ENCODE data around the gene KCNJ10.

Gene KCNJ10

DNA sequence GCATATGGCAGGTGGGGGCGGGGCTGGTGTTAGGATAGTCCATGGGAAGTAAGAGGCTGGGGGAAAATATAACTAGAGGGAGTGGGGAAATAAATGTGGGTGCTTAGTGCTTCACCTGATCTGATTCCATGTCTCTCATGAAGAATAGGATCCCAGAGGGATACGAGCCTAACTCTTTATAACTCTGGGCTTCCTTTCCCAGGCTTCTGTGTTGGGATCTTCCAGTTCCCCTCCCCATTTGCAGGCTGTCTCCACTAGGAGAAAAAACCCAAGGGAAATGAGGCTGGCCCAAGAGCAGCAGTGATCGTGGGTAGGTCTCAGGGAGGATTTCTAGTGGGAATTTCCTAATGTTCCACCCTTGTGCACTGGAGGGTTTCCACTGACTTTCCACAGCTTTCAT lies 13.0 kb upstream of the KCNJ10 start:
- DNase-seq, result no peak

GRCh38 chr1:160082487-160082886 lies 12.5 kb upstream of the KCNJ10 start:
- DNase-seq, result no peak

GRCh38 chr1:160081261-160081936 lies 11.4 kb upstream of the KCNJ10 start, which contains the start of gene KCNJ9:
Gene KCNJ9, plus strand, starts transcription at chr1:160081538. Its CDS starts 2,493 bp downstream, at chr1:160084031.
- no peak for DNase-seq

DNA sequence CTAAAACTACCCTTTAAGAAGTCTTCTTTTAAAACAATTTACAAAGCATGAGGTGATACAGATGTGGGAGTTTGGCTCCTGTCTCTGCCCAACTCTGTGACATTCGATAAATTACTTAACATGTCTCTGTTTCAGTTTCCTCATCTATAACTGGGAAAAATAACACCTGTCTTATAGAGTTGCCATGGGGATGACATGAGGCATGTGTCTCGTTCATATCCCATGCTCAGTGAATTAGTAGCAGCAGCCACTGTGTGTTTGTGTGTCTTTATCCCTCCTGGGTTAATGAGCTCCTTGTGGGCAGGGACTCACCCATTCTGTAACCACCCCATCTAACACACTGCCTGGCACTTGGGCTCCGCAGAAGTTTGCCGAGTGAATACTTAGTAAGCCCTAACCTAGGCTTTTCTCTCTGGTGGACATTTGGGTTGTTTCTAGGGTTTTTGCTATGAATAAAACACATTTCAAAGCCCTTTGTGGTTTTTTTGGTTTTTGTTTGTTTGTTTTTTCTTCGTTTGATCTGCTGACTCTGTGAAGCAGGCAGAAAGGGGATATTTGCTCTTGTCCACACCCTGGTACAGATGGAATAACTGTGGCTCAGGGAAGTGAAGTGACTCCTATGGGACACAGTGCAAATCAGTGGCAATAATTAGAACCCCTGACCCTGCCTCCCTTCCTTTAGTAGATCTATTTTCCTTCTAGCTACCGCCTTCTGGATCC lies 10.6 kb upstream of the KCNJ10 start:
- DNase-seq, result no peak

- DNase-seq, result no peak
Observed at GRCh38 chr1:160079448-160079847, 9.5 kb upstream of the KCNJ10 start.

- DNase-seq, result peak in 1 of 2 experiments; percentile 19
Observed at GRCh38 chr1:160078512-160079195, 8.7 kb upstream of the KCNJ10 start.

GRCh38 chr1:160077486-160077885 lies 7.5 kb upstream of the KCNJ10 start:
- DNase-seq, result no peak

DNA sequence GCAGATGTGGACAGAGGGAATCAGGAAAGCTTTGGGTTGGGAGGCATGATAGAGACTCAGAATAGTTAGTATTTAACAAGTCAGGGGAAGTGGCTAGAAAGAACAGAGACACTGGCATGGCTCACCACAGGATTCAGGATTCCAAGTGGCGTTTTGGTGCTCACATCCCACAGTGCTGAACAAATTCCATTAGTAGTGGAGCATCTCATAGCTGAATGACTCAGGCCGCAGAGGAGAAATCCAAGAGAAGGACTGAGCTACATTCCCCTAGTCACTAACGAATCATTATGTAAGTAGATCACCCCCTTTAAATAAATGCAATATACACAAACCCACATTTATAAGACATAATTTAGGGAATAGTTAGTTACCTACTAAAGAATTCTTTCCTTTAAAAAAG lies 6.3 kb upstream of the KCNJ10 start:
- no peak for DNase-seq

DNA sequence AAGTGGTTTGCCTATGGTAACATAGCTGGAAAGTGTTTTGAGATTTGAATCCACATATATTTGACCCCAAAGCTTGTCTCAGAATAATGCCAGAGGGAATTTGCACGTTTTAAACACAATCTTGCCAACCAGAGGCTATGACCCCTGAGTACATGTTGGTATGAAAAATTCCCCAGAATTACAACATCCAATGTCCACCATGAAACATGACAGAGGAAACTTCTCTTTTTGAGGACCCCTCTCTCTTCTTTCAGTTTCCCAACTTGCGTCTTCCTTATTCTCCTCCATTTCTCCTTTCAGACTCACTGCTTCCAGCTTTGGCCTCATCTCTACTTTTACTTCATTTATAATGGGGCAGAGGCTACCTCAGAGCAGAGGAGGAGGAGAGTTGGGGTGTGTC lies 5.9 kb upstream of the KCNJ10 start:
- no peak for DNase-seq

GRCh38 chr1:160074865-160075264 lies 4.9 kb upstream of the KCNJ10 start:
- no peak for DNase-seq

DNA sequence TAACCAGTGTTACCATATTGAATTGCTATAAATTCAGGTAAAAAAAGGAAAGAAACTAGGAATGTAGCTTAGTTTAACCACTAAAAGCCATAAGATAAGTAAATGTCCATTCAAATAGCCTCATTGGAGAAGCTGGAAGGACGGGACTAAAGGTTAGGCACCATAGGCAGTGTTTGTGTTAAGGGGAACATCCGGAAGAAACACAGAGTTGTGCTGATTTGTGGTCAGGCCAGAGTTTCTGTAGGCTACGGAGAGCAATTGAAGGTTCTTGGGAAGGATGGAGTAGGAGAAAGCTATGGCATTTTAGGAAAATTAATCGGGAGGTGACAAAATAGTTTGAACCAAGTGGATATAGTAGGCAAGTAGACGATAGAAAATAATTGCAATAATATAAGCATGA lies 1.3 kb upstream of the KCNJ10 start:
- no peak for DNase-seq

DNA sequence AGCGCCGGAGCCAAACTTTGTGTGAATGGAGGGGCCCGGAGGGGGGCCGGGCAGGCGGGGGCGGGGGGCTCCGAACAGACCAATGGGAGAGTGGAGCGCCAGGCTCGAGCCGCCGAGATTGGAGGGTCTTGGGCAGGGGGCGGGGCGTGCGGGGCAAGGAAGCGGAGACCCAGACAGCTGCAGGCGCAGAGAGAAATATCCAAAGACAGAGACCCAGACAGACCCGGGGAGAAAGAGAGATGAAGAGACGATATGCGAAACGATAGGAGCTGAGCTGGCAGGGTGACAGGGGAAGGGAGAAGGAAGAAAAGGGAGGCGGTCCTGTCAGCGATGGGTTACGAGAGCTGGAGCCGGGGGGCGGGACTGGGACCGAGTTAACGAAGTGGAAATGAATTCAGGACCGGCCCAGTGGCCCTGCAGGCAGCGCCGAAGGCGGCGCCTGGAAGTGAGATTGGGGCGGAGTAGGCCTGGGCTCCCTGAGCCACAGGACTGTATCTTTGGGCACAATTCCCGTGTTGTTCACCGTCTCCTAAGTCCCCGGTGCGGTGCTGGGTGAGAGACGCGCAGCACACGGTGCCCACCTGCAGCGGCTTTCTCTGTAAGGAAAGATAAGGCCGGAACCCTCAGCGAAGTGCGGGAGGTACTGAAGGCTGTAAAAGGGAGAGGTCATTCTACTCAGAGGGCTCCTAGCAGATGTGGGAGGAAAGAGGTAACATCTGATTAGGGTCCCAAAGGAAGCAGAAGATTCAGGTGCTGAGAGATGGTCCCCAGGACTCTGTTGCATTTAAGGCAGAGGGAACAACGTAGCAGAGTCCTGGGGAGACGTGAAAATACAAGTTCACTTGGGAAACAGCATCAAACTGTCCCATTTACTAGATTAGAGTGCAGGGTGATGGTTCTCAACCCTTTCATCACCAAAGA lies 543 bp upstream of the KCNJ10 start:
- peak; percentile 8 to 26 for DNase-seq

DNA sequence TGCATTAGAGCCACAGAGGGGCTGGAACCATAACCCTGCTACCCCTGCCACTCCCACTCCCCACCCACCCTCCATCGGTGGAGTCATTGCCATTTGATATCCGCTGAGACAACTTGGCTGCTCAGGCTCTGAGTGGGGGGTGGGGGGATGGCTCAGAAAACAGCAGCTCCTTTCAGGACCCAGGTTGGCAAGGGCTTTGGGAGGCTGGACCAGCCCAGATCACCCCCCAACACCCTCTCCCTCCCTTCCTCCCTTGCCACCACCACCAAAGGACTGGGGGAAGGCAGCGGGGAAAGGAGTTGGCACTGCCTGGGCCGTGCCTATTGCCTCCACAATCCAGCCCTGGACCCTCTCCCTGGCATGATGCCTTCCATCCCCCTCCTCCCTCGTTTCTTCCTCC lies 1.7 kb downstream of the KCNJ10 start:
- no peak for DNase-seq

DNA sequence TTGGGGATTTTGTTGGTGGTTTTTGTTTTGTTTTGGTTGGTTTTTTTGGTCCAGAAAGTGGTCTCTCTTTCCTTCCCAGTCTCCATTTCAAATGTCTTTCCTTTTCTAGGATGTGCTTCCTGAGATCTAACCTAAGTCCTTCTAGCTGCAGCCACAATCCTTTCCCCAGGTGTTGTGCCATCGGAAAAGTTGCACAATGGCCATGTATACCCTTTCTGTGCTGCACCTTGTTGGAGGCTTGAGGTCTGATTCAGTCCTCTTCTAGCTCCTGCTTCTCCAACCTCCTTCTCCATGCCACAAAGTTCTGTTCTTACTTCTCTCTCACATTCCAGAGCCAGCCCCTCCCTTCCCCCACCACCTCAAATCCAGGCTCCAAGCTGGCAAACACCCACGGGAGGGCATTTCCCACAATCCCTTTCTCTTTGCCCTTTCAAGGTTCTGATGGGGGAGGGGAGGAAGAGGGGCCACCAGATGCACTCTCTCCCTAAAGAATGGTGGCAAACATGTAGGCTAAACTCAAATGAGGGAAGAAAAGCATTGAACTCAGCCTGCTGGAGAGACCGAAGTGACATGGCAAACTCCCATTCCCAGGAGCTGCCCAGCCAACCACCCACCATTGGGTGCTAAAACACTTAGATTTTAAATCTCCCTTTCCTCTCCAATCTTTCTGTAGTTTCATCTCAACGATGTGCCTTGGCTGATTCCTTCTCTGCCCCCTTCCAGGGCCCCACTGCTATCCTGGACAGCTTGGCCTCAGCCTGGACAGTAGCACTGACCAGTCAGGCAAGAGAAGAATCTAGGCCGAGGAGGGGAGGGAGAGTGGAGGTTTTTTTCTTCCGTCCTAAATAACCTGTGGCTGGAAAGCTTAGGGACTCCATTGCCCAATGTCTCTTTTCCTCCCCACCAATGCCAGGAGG lies 2.9 kb downstream of the KCNJ10 start:
- no peak for DNase-seq

DNA sequence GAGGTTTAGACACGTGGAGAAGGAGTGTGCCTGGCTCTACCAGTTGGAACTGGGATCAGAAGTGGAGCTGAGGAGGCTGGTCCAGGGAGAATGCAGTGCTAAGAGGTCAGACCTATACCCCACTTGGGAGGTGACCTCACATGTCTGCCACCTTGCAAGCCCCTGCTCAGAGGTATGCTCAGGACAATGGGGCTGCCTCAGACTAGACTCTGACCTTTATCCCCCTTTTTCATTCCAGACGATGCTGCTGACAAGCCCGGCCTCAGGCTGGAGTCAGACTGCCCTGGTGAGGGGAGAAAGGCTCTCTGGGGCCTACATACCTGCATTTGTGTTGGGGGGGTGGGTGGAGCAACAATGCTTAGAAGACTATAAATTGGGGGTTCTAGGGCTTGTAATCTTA lies 5.2 kb downstream of the KCNJ10 start:
- DNase-seq, result no peak

DNA sequence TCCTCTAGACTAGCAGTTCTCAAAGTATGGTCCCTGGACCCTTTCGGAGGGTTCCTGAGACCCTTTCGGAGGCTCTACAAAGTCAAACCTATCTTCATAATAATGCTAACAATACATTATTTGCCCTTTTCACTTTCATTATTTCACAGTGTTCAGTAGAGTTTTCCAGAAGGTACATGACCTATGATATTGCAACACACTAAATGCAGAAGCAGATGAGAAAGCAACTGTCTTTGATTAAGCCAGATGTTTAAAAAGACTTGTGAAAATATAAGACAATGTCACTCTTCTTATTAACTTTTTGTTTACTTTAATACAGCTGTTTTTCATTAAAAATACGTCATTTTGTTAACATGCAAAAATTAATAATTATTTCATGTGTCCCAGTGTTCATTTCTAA lies 5.8 kb downstream of the KCNJ10 start:
- no peak for DNase-seq

GRCh38 chr1:160063176-160063575 lies 6.8 kb downstream of the KCNJ10 start:
- DNase-seq, result no peak

- no peak for DNase-seq
Observed at GRCh38 chr1:160062230-160062532, 7.8 kb downstream of the KCNJ10 start.

DNA sequence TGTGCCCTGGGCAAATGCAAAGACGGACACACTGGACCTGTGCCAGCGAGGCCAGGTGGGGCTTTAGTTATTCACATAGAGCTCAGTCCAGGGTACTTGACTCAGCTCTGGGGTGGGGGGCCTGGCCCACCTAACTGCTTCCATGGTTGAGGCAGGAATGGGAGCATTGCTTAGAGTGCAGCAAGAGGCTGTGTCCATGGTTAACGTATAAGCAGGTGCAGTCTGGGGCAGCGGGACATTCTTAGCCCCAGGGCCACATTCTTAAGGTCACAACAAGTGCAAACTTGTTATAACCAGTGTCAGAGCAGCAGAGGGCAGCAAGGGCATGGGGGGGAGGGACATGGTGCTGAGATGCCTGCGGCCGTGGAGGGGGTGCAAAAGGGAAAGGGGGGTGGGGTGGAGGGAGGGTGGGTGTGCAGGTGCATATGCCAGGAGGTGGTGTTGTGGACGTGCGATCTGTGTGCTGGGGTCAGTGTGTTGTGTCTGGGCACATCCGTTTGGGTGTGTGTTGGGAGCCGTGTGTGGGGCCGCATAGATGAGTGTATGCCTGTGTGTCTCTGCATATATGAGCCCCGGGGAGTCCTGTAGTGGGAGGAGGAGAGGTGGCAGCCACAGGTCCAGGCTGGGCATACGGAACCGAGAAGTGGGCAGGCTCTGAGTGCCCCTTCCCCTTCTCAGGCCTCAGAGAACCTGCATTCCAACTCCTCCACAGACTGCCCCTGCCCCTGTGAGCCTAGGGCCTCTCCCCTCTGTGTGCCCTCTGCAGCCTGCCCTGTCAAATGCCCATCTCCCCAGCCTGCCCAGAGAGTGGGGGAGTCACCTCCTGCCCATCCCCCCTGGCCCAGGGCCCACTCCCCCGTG lies 8.4 kb downstream of the KCNJ10 start:
- no peak for DNase-seq

DNA sequence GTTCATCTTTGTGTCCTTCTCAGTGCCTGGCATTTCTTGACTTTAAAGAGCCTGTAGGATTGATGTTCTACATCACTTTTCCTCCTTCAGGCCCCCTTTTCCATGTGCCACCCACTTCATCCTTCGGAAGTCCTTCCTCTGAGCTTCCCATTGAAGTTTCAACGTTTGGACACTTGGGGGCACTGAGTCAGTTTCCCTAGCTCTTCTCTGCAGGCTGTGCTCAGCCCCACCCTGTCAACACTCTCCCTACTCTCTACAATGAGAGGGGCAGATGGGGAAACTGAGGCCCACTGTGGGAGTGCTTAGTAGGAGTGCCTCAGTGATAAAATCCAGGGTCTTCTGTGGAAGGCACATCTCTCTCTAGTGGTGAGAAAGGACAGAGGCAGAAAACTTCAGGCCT lies 11.9 kb downstream of the KCNJ10 start:
- DNase-seq, result no peak

DNA sequence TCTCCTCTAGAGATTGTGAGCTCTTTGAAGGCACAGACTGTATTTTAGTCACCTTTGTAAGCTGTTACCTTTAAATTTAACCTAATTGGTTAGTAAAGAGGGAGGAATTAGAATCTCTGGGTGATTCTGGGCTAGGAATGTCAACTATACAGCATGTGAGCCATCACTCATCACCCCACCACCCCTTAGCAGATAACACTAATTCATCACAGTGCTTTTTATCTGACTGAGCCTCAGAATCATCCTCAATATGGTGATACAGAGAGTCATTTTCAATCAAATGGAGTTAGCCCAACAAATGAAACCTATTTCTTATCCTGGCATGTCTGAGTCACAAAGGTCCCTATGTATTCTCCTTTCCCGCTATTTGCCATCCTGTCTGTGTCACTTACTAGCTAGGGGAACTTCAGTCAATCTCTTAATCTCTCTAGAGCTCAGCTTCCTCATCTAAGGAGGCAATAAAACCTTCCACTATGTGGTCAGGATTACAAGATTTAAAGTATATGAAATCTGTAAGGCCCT lies 13.3 kb downstream of the KCNJ10 start:
- DNase-seq, result no peak

All from NCI-H1930 (cell line).